Measurements from ENCODE around the gene PPIP5K1. TPM values are rescaled to one million over a fixed set of nuclear protein-coding genes. Genes with fewer than 3 reads are reported as not detected.

The PPIP5K1 gene
- total and polyA plus RNA-seq, 9 of the 15 experiments (the other 6 are each of a cell fraction or from before 2014, with no cell fraction given), result 2.5 to 74.6 (median 35.1) TPM

DNA sequence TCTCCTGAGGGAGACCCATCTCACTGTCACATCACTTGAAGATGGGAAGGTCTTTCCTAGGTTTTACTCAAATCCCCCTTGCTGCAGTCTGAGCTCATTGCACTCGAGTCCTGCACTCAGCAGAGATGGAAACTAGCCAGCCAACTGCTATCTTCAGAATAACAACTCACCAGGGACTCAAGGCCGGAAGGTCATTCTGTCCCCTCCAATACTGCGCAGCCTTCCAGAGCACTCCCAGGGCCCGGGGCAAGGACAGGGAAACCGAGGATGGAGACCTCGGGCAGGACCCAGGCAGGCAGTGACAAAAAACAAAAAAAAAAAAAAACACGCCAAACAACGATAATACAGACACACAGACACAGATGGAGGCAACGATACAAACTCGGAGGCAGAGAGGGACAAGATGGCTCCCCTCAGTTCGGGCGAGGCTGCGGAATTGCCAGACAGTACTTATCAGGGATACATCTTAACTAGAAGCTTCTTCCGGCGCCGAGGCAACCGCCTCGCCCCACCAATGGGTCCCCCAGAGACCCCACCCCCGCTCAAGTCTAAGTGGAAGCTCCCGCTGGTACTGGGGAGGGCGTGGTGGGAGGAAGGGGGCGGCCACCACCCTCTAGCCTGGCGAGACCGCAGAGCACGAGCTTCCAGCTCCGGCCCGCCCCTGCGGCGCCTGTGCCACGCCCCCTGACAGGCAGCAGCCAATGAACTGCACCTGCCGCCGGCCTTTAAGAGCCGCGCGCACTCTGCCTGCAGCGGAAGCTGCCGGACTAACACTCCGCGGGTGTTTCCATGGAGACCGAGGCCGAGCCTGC, 79.6 kb downstream of the PPIP5K1 start (continued):
- no peak for TF ChIP-seq PTBP1 (IDR thresholded peaks at IDR 0.05; ENCODE audit: low read depth, low read length)
- peak; percentile 38; the same call in 1 of the 2 replicates for TF ChIP-seq FOSL1 (tag; conservative IDR thresholded peaks at IDR 0.05)
- peak; percentile 80 for TF ChIP-seq RBFOX2 (IDR thresholded peaks at IDR 0.05; ENCODE audit: low read depth, low read length)
- TF ChIP-seq CGGBP1 (CRISPR knock-in tag; IDR thresholded peaks at IDR 0.05), result no peak
- no peak for TF ChIP-seq CCAR2 (IDR thresholded peaks at IDR 0.05; ENCODE audit: low read depth, low read length)
- no peak for TF ChIP-seq HMG20A (CRISPR knock-in tag; conservative IDR thresholded peaks at IDR 0.05)
- TF ChIP-seq ZNF75A (CRISPR knock-in tag; IDR thresholded peaks at IDR 0.05), result no peak
- TF ChIP-seq, protein P1, sequence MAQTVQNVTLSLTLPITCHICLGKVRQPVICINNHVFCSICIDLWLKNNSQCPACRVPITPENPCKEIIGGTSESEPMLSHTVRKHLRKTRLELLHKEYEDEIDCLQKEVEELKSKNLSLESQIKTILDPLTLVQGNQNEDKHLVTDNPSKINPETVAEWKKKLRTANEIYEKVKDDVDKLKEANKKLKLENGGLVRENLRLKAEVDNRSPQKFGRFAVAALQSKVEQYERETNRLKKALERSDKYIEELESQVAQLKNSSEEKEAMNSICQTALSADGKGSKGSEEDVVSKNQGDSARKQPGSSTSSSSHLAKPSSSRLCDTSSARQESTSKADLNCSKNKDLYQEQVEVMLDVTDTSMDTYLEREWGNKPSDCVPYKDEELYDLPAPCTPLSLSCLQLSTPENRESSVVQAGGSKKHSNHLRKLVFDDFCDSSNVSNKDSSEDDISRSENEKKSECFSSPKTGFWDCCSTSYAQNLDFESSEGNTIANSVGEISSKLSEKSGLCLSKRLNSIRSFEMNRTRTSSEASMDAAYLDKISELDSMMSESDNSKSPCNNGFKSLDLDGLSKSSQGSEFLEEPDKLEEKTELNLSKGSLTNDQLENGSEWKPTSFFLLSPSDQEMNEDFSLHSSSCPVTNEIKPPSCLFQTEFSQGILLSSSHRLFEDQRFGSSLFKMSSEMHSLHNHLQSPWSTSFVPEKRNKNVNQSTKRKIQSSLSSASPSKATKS (CRISPR knock-in tag; IDR thresholded peaks at IDR 0.05), result no peak
- peak; percentile 100 for TF ChIP-seq RFX1 (IDR thresholded peaks at IDR 0.05)
- no peak for TF ChIP-seq ZNF174 (CRISPR knock-in tag; IDR thresholded peaks at IDR 0.05)
- TF ChIP-seq BCL6 (CRISPR knock-in tag; IDR thresholded peaks at IDR 0.05), result no peak
- no peak; the same call in 1 of the 2 replicates for TF ChIP-seq MEF2D (tag; conservative IDR thresholded peaks at IDR 0.05; ENCODE audit: low read depth)
- TF ChIP-seq ZNF12 (CRISPR knock-in tag; IDR thresholded peaks at IDR 0.05), result no peak
- TF ChIP-seq, protein P2, sequence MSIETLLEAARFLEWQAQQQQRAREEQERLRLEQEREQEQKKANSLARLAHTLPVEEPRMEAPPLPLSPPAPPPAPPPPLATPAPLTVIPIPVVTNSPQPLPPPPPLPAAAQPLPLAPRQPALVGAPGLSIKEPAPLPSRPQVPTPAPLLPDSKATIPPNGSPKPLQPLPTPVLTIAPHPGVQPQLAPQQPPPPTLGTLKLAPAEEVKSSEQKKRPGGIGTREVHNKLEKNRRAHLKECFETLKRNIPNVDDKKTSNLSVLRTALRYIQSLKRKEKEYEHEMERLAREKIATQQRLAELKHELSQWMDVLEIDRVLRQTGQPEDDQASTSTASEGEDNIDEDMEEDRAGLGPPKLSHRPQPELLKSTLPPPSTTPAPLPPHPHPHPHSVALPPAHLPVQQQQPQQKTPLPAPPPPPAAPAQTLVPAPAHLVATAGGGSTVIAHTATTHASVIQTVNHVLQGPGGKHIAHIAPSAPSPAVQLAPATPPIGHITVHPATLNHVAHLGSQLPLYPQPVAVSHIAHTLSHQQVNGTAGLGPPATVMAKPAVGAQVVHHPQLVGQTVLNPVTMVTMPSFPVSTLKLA (conservative IDR thresholded peaks at IDR 0.05), result peak; percentile 93 to 96
- TF ChIP-seq MCM7 (IDR thresholded peaks at IDR 0.05), result no peak
- TF ChIP-seq DPF2 (IDR thresholded peaks at IDR 0.05), result peak; percentile 90
- TF ChIP-seq HMGXB4 (CRISPR knock-in tag; IDR thresholded peaks at IDR 0.05), result no peak
- TF ChIP-seq ELF4 (CRISPR knock-in tag; IDR thresholded peaks at IDR 0.05), result 0 out of 2 replicates have a peak, but pooled peaks have one; percentile 50
- peak; percentile 76 for TF ChIP-seq GATA2 (CRISPR knock-in tag; IDR thresholded peaks at IDR 0.05)
- TF ChIP-seq SREBF1 (IDR thresholded peaks at IDR 0.05; ENCODE audit: borderline replicate concordance, low read depth, low read length), result no peak
- TF ChIP-seq KAT2B (IDR thresholded peaks at IDR 0.05; ENCODE audit: low read depth, low read length), result no peak

Measured in K562 (cell line).